Subcutaneous preadipocyte (primary cell): ENCODE results near the gene TRAF5. TPM values are rescaled to one million over a fixed set of nuclear protein-coding genes. Genes with fewer than 3 reads are reported as not detected.

Experiments used
- total RNA-seq: library from RNA; depleted of rRNA; stranded (reverse); fragments of >200 nt; gene quantifications from 2 replicates; pipeline ENCODE4 v1.2.3, GENCODE V29; 2012

Gene TRAF5
- total RNA-seq = 4.8 and 5.3 TPM in 2 replicates

GRCh38 chr1:211326528-211327345 is at the start of gene TRAF5:
TSS of gene TRAF5 (plus strand) at chr1:211326833. CDS start at chr1:211353240, 26,407 bp downstream.

Other genes starting within 250 kb of the TRAF5 start
- not detected in 2 replicates for gene KCNH1, start 192.7 kb upstream of the TRAF5 start, total RNA-seq
- 22.0 and 26.8 TPM in 2 replicates for gene RCOR3, start 67.5 kb upstream of the TRAF5 start, total RNA-seq
- not detected in 2 replicates for gene RD3, start 165.3 kb downstream of the TRAF5 start, total RNA-seq